NB4 (cell line): ENCODE data around the gene ABLIM1.

Source experiments
- DNase-seq: peaks from one replicate; pipeline ENCODE4 v3.0.0; 2010; ENCODE audit warnings: low read depth
- H3K4me3 ChIP-seq: one replicate; pipeline ENCODE4 v1.5.1; 2011; ENCODE audit warnings: mild to moderate bottlenecking, low read depth, low read length, moderate library complexity
- CTCF ChIP-seq: IDR thresholded peaks from one replicate; pipeline ENCODE4 v1.5.1; 2012; ENCODE audit warnings: low read depth, low read length
- MAX ChIP-seq: IDR thresholded peaks from 2 replicates; pipeline ENCODE4 v1.6.1; 2011; ENCODE audit warnings: low read depth, low read length
- MYC ChIP-seq: IDR thresholded peaks from 2 replicates; pipeline ENCODE4 v1.6.1; 2011; ENCODE audit warnings: low read depth, low read length
- POLR2A ChIP-seq: IDR thresholded peaks from 2 replicates; pipeline ENCODE4 v1.6.1; 2011; ENCODE audit warnings: mild to moderate bottlenecking; ENCODE audit not compliant: insufficient read length; ENCODE audit errors: extremely low read depth

ABLIM1 gene

GRCh38 chr10:114687459-114687858, 29.4 kb upstream of the ABLIM1 start:
- H3K4me3 ChIP-seq, result no peak overlapping the region
- TF ChIP-seq POLR2A, result no peak
- no peak for TF ChIP-seq MYC
- no peak for TF ChIP-seq MAX
- TF ChIP-seq CTCF, result no peak
- DNase-seq, result no peak

- no peak for DNase-seq
- TF ChIP-seq MYC (no peak), POLR2A (no peak), MAX (no peak), CTCF (no peak)
- no peak overlapping the region for H3K4me3 ChIP-seq
Observed at GRCh38 chr10:114686013-114686412, 27.9 kb upstream of the ABLIM1 start.

- H3K4me3 ChIP-seq, result no peak overlapping the region
- DNase-seq, result no peak
- TF ChIP-seq CTCF (no peak), MYC (no peak), POLR2A (no peak), MAX (no peak)
Observed at GRCh38 chr10:114685456-114685855, 27.4 kb upstream of the ABLIM1 start.

GRCh38 chr10:114684822-114685209, 26.7 kb upstream of the ABLIM1 start:
- TF ChIP-seq MAX, result no peak
- no peak for TF ChIP-seq MYC
- no peak for TF ChIP-seq POLR2A
- TF ChIP-seq CTCF, result no peak
- no peak overlapping the region for H3K4me3 ChIP-seq
- DNase-seq, result no peak

GRCh38 chr10:114684084-114684821, 26.2 kb upstream of the ABLIM1 start:
- TF ChIP-seq MAX (no peak), POLR2A (no peak), MYC (no peak), CTCF (no peak)
- DNase-seq, result no peak
- H3K4me3 ChIP-seq, result no peak overlapping the region
